Kidney epithelial cell (primary cell): ENCODE results near the gene SMC4. TPM values are rescaled to one million over a fixed set of nuclear protein-coding genes. Genes with fewer than 3 reads are reported as not detected.

Source experiments
- DNase-seq: peaks from one replicate; pipeline ENCODE4 v3.0.0-alpha.2; 2010; ENCODE audit warnings: low read depth
- H3K27me3 ChIP-seq: 2 replicates; pipeline ENCODE4 v1.6.0; 2011; ENCODE audit warnings: low read length; ENCODE audit not compliant: control insufficient read depth, insufficient read depth
- H3K36me3 ChIP-seq: 2 replicates; pipeline ENCODE4 v1.5.1; 2011; ENCODE audit warnings: low read length; ENCODE audit not compliant: control insufficient read depth, insufficient read depth
- H3K4me3 ChIP-seq: 2 replicates; pipeline ENCODE4 v1.5.1; 2011; ENCODE audit warnings: low read depth, mild to moderate bottlenecking, control low read depth, low read length
- CTCF ChIP-seq: IDR thresholded peaks from 2 replicates; pipeline ENCODE4 v1.5.1; 2011; ENCODE audit warnings: mild to moderate bottlenecking, moderate library complexity, low read length, control low read depth, inconsistent platforms; ENCODE audit not compliant: insufficient read depth, poor library complexity, severe bottlenecking
- total RNA-seq: library from RNA; depleted of rRNA; stranded (reverse); fragments of >200 nt; gene quantifications from 2 replicates; pipeline ENCODE4 v1.2.3, GENCODE V29; 2015

The SMC4 gene
- total RNA-seq, 1 donor from 2014 or later: 39.2 TPM

- no peak for DNase-seq
- Histone ChIP-seq H3K4me3 (no peak overlapping the region), H3K27me3 (no peaks in the 10 kb centered on the region), H3K36me3 (no peaks in the 10 kb centered on the region)
- TF ChIP-seq CTCF: no peak
These were observed 60.1 kb downstream of the SMC4 start for GRCh38 chr3:160459450-160459970.

GRCh38 chr3:160460033-160460432 is 60.6 kb downstream of the SMC4 start:
- Histone ChIP-seq H3K4me3 (no peak overlapping the region), H3K36me3 (no peaks in the 10 kb centered on the region), H3K27me3 (no peaks in the 10 kb centered on the region)
- no peak for TF ChIP-seq CTCF
- no peak for DNase-seq

GRCh38 chr3:160464321-160464720 is 64.9 kb downstream of the SMC4 start:
- no peaks in the 10 kb centered on the region for H3K27me3 ChIP-seq
- TF ChIP-seq CTCF: no peak
- DNase-seq: no peak

GRCh38 chr3:160464971-160465370 is 65.5 kb downstream of the SMC4 start:
- DNase-seq: no peak

More at GRCh38 chr3:160464321-160464720, 64.9 kb downstream of the SMC4 start:
- H3K36me3 ChIP-seq: no peaks in the 10 kb centered on the region
- H3K4me3 ChIP-seq: no peak overlapping the region

GRCh38 chr3:160470181-160470580 is 70.7 kb downstream of the SMC4 start:
- Histone ChIP-seq H3K4me3 (no peak overlapping the region), H3K27me3 (no peaks in the 10 kb centered on the region), H3K36me3 (no peaks in the 10 kb centered on the region)
- no peak for DNase-seq
- no peak for TF ChIP-seq CTCF

More at GRCh38 chr3:160464971-160465370, 65.5 kb downstream of the SMC4 start:
- Histone ChIP-seq H3K36me3 (no peaks in the 10 kb centered on the region), H3K27me3 (no peaks in the 10 kb centered on the region), H3K4me3 (no peak overlapping the region)
- no peak for TF ChIP-seq CTCF

- TF ChIP-seq CTCF: no peak
- Histone ChIP-seq H3K27me3 (no peaks in the 10 kb centered on the region), H3K4me3 (no peak overlapping the region), H3K36me3 (no peaks in the 10 kb centered on the region)
- DNase-seq: no peak
These were observed 72.4 kb downstream of the SMC4 start for GRCh38 chr3:160471892-160472291.
